COLO668 (cell line): Measurements from ENCODE around the gene ACACA.

Source experiments
- DNase-seq: peaks from one replicate; lab custom pipeline; 2025; ENCODE audit not compliant: unreplicated experiment; lab: John Stamatoyannopoulos, UW

ACACA gene

DNA sequence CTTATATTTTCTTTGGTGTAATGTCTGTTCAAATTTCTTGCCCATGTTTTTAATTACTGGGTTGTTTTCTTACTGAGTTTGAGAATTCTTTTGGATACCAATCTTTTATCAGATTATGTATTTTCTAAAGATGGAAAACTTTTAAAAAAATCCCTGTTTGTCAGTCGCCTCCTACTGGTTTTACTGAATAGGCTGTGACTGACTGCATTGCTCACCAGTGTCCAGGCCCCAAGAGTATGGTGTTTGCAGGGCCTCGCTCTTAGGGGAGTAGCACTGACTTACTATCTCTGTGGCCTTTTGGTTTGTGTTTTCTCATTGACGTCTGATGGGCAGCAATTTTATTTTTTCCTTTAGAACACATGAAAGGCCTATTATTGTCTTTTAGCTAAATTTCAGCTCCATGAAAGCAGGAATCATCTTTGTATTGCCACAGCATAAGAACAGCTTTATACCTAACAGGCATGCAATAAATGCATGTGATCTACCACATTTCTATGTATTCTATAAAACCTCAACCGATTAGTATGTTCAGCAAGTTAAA is 269.5 kb downstream of the ACACA start:
- no peak for DNase-seq

DNA sequence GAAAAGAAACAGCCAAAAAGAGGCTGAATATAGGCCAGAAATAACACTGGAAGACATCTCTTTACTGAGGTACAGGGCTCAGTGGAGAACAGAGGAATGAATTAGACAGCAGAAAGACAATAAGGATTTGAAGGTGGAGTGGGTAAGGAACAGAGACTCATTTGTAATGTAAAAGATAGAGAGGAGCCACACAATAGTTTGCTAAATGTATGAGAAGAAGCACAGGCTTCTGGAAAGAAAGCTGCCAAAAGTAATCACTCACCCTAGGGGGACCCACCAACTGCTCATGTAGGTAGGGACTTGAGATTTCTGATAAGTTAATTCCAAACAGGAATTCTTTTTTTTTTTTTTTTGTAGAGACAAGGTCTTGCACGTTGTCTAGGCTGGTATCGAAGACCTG is 271.1 kb downstream of the ACACA start:
- DNase-seq: no peak

DNA sequence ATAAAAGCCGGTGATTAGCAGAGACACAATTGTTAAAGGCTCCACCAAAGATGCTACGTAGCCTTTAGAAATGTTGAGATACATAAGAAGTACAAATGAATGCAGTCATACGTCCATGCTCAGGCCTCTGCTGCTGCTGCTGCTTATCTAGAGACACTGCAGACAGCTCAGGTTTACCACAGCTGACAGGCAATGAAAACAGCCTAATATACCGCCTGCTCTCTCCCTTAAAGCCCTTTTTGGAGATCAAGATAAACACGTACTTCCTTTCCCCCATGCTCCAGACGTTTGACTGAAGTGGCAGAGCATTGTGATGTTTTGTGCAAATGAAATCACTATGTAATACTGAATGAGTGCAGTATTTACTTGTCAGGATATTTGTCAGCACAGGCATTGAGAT is 272.6 kb downstream of the ACACA start:
- DNase-seq: no peak

DNA sequence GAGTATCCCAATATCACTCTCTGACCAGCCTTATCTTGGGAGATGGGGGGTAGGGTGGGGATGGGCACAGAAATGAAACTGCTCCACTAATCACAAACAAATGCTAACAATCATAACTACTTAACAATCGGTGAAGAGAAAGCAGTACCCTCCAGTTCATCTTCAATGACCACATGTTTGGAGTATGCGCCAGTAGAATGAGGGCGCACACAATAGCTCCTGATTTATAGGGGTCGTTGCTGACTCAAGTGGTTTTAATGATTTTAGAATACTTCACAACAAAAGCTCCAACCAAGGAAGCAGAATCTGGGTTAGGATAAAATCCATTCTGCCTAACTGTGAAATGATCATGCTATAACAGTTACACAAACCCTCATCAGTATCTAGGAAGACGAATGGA is 273.5 kb downstream of the ACACA start:
- no peak for DNase-seq

DNA sequence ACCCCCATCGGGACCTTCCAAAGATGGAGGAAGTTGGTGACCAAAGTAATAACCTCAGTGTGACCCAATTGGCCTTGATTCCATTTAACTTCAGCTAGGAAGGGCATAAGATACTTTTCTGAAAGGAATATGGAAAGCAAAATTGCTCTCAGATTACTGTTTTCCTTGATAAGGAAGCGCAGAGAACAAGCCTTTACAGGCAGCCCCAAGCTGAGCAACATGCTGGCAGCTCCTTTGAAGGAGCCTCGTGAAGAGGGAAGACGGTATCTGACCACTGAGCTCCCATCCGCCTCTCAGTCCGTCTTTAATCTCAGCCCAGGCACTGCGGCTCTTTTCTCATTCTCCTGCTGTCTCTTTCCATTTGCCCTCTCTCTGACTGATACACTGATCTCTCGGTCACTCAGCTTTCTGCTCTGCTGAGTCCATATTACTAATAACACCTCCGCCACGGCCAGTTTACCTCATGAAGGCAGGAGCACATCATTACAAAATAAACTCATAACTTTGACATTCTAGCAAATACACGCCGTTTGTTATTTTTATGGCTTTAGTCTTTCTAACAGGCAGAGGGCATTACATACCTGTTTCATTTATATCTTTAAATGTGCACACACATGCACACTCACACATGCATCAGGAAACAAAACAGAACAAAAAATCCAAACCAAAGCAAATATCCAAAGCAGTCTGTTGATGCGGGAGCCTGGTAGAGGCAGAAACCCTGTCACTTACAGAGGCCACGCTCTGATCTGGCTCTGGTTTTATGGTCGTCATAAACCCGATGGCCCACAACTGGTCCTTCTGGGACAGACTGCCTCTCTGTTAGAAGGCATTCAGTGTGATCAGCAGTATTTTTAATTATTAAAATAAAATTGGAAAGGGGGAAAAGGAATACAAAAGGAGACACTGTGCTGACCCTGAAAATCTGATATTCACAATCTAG is 274.7 kb downstream of the ACACA start:
- no peak for DNase-seq

DNA sequence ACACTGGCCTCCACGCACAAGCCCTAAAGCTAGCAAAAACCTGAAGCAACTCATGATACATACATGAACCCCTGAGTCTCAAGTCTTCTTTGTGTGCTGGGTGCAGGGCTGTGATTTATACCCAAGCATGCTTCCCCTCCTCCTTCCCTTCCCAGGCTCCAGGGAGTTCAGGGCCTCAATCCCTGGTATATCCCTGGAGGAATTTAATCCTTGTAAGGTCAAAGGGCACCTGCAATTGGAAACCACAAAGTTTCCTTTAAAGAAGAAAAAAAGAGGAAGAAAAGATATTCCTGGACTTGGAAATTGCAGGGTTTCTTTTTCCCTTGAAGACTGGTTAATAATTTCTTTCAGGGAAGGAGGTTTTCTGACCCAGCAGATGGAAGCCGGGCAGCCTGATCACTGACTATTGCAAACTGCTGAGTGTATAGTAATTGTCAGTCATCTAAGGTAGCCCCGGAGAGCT is 275.6 kb downstream of the ACACA start:
- DNase-seq: no peak

DNA sequence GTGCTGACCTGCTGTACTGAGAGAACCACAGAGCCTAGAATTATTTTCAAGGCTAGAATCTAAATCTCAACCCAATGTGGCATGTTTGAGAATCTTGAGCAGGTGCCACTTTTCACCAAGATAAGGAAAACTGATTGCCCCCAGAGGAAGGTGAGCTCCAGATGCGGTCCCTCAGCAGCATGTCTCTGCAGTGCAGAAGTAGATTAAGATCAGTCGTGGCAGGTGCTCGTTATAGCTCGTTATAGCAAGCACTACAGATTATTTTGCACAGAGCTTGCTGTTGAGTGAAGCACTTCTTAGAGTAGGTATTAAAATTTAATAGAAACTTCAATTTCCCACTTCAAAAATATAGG is 281.8 kb downstream of the ACACA start:
- DNase-seq: no peak

DNA sequence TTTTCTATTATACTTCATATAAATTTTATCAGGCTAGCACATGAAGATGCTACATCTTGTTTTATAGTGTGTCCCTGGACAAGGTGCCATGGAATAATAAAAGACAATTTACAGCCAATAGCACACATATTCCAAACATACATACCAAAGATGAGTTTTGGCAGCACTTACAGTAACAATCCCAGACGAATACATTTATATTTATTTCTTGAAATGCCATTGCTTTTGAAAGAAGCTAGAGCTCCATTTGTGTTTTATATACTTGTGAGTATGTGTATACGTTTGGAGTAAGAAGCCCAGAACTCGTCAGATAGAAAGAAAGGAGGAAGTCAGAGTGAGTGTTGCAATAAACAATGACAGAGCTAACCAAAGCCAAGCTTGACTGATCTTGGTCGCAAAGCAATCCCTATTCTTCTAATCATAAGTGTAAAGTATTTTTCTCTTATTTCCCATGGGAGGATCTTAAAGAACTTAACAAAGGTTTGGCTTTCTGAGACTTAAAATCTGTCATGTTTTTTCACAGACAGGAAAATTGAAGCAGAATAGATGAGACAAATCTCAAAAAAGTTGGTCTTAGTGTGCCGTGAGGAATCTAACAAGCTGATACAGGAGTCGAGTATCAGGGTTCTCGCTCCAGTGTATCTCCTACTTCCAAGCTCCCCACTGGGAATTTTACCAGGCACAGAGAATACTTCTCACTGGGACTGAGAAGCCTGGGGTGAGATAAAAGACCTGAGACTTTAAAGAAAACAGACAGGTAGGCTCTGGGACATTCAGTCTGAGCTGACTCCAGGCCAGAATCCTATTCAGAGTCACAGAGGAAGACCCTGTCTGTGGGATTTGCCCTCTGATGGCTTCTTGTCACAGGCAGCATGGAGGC is 282.5 kb downstream of the ACACA start:
- no peak for DNase-seq

DNA sequence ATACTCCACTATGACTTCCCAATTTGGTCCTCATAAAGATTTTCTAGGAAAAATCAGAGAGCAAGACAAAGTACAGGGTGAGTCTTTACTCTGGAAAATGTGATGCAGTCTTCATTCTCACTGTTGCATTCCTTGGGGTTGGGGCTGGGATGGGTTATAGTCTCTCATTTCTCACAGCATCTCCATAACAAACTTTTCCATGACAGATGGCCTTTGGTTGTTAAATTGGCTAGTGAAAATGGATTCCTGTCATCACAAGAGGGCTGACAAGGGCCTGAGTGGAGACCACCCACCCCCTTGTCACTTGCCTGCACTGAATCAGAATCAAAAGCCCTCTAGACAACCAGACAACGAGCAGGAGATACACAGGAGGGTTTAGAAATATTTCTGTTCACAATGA is 283.2 kb downstream of the ACACA start:
- no peak for DNase-seq

DNA sequence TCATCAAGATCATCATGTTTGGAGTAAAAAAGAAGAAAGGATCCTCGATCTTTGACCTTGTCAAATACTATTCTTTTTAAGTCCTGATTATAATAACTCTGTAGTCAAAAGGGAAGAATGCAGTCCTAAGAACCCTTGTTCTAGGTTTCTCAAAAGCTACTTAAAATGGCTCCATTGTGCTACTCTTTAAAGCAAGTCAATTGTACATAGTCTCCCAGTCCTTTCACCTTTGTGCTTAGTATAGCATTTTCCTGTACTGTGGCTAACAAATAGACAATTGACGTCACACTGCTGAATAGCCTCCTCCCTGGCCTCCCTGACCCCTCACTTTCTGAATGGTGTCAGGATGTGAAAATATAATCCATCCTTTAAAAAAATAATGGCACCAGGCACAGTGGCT is 285.0 kb downstream of the ACACA start:
- DNase-seq: no peak

DNA sequence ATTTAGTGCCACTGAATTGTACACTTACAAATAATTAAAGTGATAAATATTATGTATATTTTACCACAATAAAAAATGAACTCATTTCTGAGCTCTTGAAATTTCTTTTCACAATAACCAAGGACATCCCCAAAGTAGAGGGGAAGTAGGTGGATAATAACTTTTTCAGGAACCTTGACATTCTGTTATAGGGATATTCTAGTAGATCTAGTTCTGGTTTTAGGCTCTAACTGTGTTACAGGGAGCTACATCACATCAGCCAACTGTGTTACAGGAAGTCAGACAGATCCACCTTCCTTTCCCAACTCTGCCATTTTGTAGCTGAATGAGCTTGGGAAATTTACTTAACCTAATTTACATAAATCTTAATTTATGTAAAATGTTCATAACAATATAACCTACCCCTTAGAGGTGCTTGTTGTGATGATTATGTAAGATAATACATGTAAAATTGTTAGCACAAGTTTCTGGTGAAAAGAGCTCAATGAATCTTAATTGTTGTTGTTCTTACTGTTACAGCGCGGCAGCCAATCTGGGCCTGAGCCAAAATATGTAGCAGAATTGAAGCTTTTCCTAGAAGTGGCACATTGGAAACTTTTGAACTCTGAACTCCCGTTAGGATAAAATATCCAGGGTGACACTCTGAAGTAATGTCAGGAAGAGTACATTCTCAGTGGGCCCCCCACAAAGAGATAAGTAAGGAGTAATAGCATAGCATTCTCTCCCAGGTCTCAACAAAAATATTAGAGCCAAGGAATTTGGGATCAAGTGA is 288.1 kb downstream of the ACACA start:
- no peak for DNase-seq

DNA sequence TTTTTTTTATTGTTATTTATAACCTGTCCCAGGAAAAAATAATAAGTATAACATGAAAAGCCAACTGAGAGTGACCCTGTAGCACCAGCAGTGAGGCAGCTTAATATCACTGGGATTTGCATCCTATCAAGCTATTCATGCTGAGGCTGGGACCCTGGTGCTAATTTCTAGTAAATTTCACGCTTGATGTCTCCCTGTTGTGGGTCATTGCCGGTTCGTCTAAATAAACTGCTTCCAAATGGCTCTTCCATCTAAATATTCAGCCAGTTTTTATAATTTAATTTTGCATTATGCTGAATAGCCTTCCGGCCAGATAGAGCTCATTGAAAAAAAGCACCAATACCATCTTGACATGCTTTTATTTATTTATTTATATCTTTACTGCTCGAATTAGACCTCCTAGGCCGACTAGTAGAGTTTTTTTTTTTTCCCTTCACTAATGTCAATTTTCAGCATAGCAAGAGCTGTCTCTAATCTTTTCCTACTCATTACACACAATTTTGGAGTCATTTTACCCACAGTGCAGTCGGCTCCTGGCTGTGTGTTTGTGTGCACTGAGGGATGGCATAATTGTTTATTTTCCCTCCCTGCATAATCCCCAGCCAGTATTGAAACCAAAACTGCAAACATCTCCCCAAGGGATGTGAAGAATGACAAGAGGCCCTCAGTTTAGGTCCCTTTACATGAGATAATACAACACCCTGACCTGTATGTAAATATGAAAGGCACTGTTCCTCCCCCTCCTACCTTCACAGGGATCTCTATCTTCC is 289.1 kb downstream of the ACACA start:
- no peak for DNase-seq

DNA sequence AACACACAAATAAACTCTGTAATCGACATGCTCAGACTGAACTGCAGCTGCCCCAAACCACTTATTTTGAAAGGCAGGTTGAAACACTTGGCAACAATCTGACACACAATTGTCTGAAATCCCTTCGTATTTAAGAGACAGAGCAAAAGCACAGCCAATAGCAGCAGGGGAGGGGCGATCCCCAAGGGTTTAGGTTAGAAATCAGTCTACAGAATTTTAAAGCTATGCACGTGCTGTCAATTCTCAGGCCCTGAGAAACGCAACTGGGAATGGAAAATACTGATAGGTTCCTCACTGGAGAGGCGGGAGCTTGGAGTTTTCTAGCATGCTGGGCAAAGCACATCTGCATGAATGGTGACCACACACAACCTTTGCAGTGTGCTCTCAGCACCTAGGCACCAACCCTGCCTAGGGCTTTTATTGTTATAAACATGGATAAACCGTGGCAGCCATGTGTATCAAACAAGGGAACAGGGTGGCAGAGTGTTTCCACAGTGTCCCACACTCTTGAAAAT is 289.9 kb downstream of the ACACA start:
- no peak for DNase-seq

DNA sequence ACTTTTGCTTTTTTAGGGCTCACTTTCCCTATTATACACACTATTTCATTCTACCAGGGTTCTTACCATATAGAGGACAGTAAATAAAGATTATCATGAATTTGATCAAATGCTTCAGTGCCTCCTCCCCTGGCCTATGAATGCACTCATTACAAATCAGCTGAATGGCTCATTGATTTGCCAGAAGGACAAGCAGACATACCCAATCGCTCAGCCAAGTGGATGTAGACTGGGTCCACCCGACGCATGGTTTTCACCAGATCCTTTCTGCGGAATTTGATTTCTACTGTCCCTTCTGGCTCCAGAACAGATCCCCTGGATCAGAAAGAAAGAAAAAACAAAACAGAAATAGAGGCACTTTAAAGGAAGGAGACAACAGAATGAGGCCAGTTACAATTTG is 295.3 kb downstream of the ACACA start:
- no peak for DNase-seq

DNA sequence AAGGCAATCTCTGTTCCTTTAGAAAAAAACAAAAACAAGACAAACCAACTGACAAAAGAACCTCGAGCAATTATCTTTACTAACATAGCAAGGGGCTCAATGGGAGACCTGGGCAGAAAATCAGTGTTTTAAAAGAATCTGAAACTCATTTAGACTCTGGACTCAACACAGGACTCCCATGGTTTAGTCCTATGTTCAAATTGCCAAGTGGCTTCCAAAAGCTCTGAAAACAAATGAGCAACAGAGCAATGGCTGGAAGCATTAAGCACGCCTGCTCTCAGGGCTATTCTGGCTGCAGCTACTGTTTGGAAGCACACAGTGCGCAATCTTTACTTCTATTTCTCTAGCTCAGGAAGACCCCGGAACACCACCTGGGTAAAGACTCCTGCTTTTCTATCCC is 295.9 kb downstream of the ACACA start:
- no peak for DNase-seq

DNA sequence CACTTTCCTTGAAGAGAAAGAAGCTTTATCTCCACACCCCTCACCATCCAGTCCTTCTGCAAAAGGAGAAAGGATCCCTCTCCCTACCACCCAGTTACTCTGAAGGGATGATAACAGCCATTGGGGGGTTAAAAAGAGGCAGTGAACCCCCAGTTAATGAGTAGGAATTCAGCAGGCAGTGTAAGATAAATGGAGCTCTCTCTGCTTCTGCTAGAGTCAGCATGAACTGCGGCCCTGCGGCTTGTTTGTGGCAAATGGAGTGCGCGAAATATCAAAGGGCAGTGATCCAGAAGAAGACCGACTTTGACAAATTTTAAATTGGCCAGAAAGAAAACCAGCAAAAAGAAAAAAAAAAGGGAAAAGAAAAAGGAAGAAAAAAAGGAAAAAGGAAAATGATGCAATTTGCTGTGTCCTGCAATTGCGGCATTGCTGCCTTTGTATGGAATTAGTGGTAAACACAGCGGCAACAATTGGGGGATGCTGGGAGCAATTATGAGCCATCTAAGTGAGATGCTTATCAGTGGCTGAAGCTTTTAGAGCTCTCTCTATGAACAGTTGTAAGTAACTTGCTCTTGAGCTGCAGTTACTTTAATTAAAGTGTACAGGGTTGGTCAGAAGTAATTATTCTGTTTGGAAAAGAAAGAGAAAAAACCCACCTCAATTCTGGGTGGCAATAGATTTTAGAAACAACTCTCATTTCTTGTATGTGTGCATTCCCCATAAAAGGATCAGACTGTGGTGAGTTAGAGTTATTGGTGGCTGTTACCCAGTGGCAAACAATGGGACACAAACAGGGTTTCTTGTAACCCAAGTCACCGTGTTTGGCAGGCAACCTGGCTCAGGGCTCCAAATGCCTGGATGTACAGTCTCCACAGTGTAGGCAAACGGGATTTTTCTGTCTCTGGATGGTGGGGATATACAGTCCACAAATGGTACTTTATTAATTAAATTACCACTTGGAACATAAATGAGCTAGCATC is 296.6 kb downstream of the ACACA start:
- no peak for DNase-seq

DNA sequence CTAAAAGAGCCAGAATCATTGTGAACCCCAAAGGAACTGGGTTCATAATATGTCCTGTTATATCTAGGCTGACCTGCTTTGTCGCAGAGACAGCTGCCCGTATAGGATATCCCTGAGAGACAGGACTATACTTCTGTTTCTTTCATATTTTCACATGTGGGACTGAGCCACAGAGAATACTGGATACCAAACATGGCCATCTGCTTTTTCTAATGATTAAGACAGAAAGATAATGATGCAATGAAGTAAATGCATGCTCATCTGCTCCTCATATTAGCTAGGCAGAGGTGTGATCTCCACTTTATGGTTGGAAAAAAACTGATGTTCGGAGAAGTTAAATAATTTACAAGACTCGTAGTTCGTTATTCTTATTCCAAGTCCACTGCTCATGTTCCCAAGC is 297.5 kb downstream of the ACACA start:
- no peak for DNase-seq

DNA sequence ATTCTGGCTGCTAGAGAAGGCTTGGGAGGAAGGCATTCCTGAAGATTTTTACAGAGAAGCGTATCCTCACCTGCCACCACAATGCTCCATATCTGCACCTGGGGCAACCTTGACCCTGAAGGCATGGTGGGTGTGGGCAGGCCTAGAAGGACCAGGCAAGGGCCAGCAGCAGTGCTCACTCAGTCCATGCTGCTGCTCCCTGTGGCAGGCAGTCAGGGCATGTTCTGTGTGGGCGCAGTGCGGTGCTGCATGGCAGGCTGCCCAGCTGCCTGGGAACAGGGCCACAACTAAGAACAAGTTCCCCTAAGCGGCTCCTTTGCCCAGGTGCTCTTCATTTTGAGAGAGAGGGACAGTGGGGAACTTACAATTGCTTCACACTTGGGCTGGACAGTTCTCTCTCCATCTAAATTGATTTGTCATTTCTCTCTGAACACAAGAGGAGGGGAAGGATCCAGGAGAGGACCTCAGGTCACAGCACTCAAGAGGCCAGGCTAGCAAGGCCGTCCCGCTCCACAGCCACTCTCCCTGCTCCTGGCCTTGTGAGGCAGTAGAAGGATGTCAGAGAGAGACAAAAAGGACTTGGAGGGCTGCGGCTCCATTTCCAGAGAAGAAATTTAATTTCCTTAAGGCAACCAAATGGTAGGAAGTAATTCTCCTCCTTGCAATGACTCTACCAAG is 299.1 kb downstream of the ACACA start:
- no peak for DNase-seq
